PFSK-1 (cell line): ENCODE results near the gene KPNA1.

ENCODE experiments used
- FOXP2 ChIP-seq: optimal IDR thresholded peaks from 2 replicates; pipeline ENCODE3; 2011; ENCODE audit warnings: borderline replicate concordance, control low read depth, inconsistent platforms; ENCODE audit not compliant: insufficient read depth; ENCODE audit errors: extremely low read length, extremely low read depth
- POLR2AphosphoS5 ChIP-seq: IDR thresholded peaks from 2 replicates; pipeline ENCODE4 v1.6.1; 2012; ENCODE audit warnings: low read depth, mild to moderate bottlenecking, control low read depth, low read length, moderate library complexity
- SIN3A ChIP-seq: IDR thresholded peaks from 2 replicates; pipeline ENCODE4 v1.6.1; 2012; ENCODE audit warnings: mild to moderate bottlenecking, low read length, moderate library complexity, borderline replicate concordance; ENCODE audit not compliant: insufficient read depth
- TAF1 ChIP-seq: IDR thresholded peaks from 2 replicates; pipeline ENCODE4 v1.6.1; 2012; ENCODE audit warnings: low read length, control low read depth, borderline replicate concordance; ENCODE audit not compliant: insufficient read depth
- TF ChIP-seq, protein P1 (sequence below), 2 experiments: IDR thresholded peaks; 2 replicates each; pipeline versions ENCODE4 v1.6.1 to v1.8.0; 2011 to 2012; ENCODE audit warnings: low read depth in 2 of 2, low read length in 2 of 2, control low read depth in 1 of 2, inconsistent platforms in 1 of 2, mild to moderate bottlenecking in 1 of 2, moderate library complexity in 1 of 2; ENCODE audit not compliant: insufficient read depth in 1 of 2

Gene KPNA1

DNA sequence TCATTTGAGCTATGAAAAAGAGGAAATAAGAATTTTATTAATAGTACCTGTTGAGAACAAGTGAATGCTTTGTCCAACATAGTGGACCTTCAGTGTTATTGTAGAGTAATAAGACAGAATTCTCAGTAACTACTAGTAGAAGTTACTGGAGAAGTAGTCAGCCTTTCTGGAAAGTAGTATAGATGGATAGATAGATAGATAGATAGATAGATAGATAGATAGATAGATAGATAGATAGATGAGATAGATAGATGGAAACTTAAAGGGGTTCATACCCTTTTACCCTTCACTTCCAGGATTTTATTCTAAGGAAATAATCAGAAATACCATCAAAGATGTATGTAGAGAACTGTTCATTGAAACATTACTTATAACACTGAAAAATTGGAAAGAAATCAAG lies 125.5 kb downstream of the KPNA1 start:
- no peak for TF ChIP-seq TAF1
- TF ChIP-seq FOXP2, result no peak
- no peak for TF ChIP-seq SIN3A
- TF ChIP-seq, protein P1, sequence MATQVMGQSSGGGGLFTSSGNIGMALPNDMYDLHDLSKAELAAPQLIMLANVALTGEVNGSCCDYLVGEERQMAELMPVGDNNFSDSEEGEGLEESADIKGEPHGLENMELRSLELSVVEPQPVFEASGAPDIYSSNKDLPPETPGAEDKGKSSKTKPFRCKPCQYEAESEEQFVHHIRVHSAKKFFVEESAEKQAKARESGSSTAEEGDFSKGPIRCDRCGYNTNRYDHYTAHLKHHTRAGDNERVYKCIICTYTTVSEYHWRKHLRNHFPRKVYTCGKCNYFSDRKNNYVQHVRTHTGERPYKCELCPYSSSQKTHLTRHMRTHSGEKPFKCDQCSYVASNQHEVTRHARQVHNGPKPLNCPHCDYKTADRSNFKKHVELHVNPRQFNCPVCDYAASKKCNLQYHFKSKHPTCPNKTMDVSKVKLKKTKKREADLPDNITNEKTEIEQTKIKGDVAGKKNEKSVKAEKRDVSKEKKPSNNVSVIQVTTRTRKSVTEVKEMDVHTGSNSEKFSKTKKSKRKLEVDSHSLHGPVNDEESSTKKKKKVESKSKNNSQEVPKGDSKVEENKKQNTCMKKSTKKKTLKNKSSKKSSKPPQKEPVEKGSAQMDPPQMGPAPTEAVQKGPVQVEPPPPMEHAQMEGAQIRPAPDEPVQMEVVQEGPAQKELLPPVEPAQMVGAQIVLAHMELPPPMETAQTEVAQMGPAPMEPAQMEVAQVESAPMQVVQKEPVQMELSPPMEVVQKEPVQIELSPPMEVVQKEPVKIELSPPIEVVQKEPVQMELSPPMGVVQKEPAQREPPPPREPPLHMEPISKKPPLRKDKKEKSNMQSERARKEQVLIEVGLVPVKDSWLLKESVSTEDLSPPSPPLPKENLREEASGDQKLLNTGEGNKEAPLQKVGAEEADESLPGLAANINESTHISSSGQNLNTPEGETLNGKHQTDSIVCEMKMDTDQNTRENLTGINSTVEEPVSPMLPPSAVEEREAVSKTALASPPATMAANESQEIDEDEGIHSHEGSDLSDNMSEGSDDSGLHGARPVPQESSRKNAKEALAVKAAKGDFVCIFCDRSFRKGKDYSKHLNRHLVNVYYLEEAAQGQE (IDR thresholded peaks at IDR 0.05; ENCODE audit: insufficient read depth in 1 of 2, low read depth in 2 of 2, low read length in 2 of 2), result no peak
- TF ChIP-seq POLR2AphosphoS5, result no peak

DNA sequence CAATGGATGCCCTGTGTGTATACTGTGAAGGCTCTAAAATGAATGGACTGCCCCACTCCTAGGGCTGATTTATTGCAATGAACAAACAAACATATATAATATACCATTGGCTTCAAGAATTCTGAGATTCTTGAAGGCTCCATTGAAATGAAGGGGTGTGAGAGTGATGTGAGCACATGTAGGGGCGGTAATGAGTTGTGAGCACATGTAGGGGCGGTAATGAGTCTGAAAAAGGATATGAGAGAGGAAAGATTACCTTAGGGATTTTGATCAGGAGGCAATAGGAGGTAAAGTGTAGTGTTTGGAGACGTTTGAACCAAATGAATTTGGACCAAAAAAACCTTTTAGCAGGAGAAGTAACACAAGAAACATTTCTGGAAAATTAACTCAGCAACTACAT lies 127.0 kb downstream of the KPNA1 start:
- TF ChIP-seq, protein P1 (IDR thresholded peaks at IDR 0.05; ENCODE audit: insufficient read depth in 1 of 2, low read depth in 2 of 2, low read length in 2 of 2), result no peak
- no peak for TF ChIP-seq TAF1
- no peak for TF ChIP-seq FOXP2
- TF ChIP-seq POLR2AphosphoS5, result no peak
- TF ChIP-seq SIN3A, result no peak

DNA sequence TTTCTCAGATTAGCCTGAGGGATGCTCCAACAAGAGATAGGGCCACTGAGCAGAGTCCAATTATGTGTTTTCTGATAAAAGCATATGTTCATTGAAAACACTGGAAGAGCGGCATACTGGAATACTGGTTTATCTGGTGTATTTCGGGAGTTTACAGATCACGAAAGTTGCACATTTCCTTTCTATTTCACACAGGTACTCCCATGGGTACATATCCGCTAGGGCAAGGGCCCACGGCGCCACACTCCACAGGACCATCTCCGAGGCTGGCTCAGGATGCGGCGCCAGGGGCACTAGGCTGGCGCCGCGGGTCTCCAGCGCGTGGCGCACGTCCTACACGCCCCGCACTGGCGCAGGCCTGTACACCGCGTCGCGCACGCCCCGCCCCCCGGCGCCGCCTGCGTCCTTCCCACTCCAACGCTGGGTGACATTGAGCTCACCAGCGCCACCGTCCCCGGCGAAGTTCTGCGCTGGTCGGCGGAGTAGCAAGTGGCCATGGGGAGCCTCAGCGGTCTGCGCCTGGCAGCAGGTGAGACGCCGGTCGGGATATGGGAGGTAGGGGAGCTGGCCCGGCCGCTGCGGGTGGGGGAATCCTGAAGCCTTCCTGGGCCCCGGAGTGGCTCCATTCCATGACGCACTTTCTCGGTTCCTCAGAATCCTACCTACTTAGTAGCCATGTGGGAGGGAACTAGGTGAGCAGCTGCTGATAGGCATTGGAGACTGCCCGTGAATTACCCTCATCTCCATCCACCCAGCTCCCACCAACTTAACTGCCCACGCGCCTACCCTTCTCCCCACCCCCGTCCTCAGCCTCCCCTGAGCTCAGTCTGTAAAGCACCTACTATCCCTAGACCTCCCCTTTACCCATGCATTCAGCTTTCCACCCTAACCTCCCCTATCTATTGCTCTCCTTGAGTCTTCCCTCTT lies 130.7 kb downstream of the KPNA1 start, which contains the start of gene FAM162A:
Gene FAM162A (plus strand): TSS at position 412 of the 927 bp plus-strand sequence. CDS start 84 bp downstream, at position 496.
- TF ChIP-seq FOXP2, result peak; percentile 96
- TF ChIP-seq TAF1, result peak; percentile 69; the same call in 1 of the 2 replicates
- TF ChIP-seq, protein P1 (IDR thresholded peaks at IDR 0.05; ENCODE audit: insufficient read depth in 1 of 2, low read depth in 2 of 2, low read length in 2 of 2), result 0 out of 4 replicates have a peak, but pooled peaks have one; percentile 3 to 13
- peak; percentile 82 for TF ChIP-seq POLR2AphosphoS5
- TF ChIP-seq SIN3A, result no peak

DNA sequence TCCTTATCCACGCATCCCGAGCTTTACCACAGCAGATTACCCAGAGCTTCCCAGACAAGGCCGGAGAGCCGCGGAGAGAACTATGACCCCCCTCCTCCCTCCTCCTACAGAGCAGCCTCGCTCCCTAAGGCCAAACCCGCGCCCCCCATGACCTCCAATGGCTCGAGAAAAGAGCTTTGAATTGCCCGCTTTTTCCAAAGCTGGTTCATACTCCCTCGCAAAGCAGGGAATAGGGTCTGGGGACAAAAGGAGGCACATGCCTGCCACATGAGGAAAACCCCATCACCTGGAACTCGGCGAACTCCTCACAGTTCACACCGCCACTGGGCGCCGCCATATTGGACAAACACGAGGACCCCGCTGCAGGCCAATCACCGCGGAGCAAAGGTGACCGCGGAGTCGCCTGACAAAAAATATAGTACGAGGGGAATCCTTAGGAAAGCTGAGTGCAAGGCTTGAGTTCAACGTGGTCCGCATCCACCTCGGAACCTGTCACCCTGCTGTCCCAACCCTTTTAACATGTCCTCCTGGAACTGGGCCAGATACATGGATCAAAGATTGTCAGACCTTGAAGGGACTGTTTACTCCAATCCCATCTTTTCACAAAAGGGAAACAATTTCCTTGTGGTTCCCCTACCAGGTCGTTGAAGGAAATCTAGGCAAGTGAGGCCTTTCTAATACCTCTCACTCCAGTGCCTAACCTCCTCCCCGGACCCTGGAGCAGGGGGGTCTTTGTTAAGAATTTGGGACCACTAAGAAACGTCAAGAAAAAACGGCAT lies 131.7 kb downstream of the KPNA1 start, which contains the start of gene MIX23:
Gene MIX23 (minus strand): TSS at position 344 of the 779 bp plus-strand sequence. CDS start 7 bp downstream, at position 337.
- TF ChIP-seq SIN3A, result no peak
- peak; percentile 70 for TF ChIP-seq POLR2AphosphoS5
- TF ChIP-seq FOXP2, result no peak
- TF ChIP-seq TAF1, result peak; percentile 94

DNA sequence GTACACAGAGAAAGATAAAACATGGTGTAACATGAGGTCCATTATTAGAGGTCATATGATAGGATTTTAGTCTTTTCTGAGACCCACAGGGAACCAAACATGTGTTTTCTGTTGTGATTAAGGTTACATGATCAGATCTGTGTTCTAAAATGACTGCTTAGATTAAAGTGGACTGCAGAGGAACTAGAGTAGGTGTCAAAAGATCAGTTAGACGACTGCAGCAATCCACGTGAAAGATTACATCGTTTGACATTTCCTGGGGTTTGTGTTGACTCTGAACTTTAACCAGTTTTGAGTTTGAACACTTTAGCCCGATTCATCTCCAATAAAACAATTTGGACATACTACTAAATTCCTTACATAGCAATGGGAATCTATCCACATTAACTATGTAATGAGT lies 136.8 kb downstream of the KPNA1 start:
- no peak for TF ChIP-seq SIN3A
